ENCODE results near the gene C15orf62.

GRCh38 chr15:40789119-40789518 is 19.3 kb downstream of the C15orf62 start:
- TF ChIP-seq CTCF (IDR thresholded peaks at IDR 0.05) (no peak), POLR2A (IDR thresholded peaks at IDR 0.05) (no peak)
